HG03196 (cell line): ENCODE measurements around the gene PCDHB1.
"Not testable (repeated sequence)": the region's sequence is repeated elsewhere in the genome, so short reads cannot be mapped to it uniquely, and the experiment has no call there.

Experiments used
- ATAC-seq: cut with Tn5 transposase; IDR thresholded peaks from one replicate; pipeline ENCODE4 v1.9.1; 2021; ENCODE audit not compliant: unreplicated experiment

Gene PCDHB1

DNA sequence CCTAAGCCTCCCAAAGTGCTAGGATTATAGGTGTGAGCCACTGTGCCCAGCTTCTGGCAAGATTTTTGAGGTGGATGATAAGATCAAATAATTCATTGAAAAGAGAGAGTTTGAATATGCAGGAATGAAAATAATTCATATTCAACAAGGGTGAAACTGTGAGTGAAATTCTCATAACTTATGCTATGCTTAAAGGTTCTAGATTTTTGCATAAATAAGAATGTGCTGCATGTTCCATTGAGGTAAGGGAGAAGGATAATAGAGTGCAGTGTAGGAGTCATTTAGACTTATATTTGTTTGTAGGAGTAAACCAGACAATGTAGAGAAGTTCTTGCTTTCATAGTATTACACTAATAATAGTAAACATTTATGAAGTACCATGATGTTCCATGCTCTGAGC, 31.1 kb downstream of the PCDHB1 start:
- ATAC-seq, result no peak

- ATAC-seq, result no peak
These were observed 33.4 kb downstream of the PCDHB1 start for GRCh38 chr5:141084487-141084989.

- ATAC-seq, result no peak
These were observed 43.5 kb downstream of the PCDHB1 start, which contains the start of gene PCDHB2 for GRCh38 chr5:141094481-141095262. PCDHB2 (plus strand) TSS chr5:141094615; CDS start chr5:141094791, 176 bp downstream.

DNA sequence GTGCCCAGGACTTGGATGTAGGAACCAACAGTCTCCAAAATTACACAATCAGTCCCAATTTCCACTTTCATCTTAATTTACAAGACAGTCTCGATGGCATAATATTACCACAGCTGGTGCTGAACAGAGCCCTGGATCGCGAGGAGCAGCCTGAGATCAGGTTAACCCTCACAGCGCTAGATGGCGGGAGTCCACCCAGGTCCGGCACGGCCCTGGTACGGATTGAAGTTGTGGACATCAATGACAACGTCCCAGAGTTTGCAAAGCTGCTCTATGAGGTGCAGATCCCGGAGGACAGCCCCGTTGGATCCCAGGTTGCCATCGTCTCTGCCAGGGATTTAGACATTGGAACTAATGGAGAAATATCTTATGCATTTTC, 44.1 kb downstream of the PCDHB1 start:
- ATAC-seq, result no peak

GRCh38 chr5:141096181-141096580, 45.0 kb downstream of the PCDHB1 start:
- ATAC-seq, result not testable (repeated sequence)

DNA sequence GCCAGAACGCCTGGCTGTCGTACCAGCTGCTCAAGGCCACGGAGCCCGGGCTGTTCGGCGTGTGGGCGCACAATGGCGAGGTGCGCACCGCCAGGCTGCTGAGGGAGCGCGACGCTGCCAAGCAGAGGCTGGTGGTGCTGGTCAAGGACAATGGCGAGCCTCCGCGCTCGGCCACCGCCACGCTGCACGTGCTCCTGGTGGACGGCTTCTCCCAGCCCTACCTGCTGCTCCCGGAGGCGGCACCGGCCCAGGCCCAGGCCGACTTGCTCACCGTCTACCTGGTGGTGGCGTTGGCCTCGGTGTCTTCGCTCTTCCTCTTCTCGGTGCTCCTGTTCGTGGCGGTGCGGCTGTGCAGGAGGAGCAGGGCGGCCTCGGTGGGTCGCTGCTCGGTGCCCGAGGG, 45.4 kb downstream of the PCDHB1 start:
- not testable (repeated sequence) for ATAC-seq

DNA sequence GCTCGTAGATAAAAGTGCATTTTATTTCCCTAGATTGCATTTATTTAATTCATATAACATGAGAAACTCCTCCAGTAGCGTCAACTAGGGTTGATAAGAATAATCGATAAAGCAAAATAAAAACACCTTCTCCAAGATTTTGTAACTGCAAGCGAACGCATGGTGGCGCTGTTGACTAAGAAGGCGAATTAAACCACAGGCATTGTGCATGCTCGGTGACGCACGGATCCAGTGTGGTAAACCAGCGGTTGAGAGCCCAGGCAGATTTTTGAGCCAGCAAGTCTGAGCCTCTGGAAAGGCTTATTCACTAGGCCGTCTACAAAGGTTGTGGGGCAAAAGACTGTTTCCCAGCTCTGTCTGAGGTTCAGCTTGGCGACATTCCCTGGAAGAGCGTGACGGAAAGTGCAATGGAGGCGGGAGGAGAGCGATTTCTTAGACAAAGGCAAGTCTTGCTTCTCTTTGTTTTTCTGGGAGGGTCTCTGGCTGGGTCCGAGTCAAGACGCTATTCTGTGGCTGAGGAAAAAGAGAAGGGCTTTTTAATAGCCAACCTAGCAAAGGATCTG, 49.1 kb downstream of the PCDHB1 start, which contains the start of gene PCDHB3:
Gene PCDHB3 (plus strand): TSS at position 231 of the 563 bp plus-strand sequence. CDS start 177 bp downstream, at position 408.
- ATAC-seq, result no peak

DNA sequence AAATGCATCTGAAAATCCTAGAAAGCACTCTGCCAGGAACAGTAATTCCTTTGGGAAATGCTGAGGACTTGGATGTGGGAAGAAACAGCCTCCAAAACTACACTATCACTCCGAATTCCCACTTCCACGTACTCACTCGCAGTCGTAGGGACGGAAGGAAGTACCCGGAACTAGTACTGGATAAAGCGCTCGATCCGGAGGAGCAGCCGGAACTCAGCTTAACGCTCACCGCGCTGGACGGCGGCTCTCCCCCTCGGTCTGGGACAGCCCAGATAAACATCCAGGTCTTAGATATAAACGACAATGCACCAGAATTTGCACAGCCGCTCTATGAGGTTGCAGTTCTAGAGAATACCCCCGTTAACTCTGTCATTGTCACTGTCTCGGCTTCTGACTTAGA, 49.9 kb downstream of the PCDHB1 start:
- ATAC-seq, result no peak

DNA sequence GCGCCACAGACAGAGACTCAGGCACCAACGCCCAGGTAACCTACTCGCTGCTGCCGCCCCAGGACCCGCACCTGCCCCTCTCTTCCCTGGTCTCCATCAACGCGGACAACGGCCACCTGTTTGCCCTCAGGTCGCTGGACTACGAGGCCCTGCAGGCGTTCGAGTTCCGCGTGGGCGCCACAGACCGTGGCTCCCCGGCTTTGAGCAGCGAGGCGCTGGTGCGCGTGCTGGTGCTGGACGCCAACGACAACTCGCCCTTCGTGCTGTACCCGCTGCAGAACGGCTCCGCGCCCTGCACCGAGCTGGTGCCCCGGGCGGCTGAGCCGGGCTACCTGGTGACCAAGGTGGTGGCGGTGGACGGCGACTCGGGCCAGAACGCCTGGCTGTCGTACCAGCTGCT, 50.9 kb downstream of the PCDHB1 start:
- ATAC-seq, result not testable (repeated sequence)

- not testable (repeated sequence) for ATAC-seq
These were observed 51.3 kb downstream of the PCDHB1 start for GRCh38 chr5:141102471-141102870.

DNA sequence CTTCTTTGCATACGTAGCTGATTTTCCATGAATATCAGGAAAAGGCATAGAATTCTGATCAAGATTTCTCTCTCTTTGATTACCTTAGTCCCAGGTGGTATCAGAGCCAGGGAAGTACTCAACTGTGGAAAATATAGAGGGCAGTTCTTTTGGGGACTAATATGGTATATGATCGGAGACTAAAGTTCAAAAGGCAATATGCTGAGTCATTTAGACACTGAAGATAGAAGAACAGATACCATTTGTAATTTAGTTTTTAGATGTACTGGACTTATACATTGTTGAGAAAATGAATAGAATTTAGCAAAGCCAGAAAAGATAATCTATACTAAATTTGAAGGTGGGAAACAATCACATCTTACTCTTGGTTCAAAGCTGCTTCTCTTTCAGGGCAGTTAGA, 54.2 kb downstream of the PCDHB1 start:
- ATAC-seq, result no peak
